Liver (tissue), 9 donors: ENCODE results near the gene LRRTM4. TPM values are rescaled to one million over a fixed set of nuclear protein-coding genes. Genes with fewer than 3 reads are reported as not detected.

ENCODE experiments used
- DNase-seq: peaks from one replicate; pipeline ENCODE4 v3.0.0-alpha.2; 2017; ENCODE audit warnings: low spot score
- H3K27ac ChIP-seq, 2 donors: one replicate each; pipeline ENCODE4 v1.7.0; 2013; ENCODE audit warnings: inconsistent platforms in 2 of 2, low read length in 2 of 2, control low read depth in 1 of 2, low read depth in 1 of 2, mild to moderate bottlenecking in 1 of 2
- H3K27me3 ChIP-seq, 4 donors: one replicate each; pipeline versions ENCODE4 v1.6.1 to v1.7.0; 2013; ENCODE audit warnings: low read length in 3 of 4, inconsistent platforms in 1 of 4, mild to moderate bottlenecking in 1 of 4, moderate library complexity in 1 of 4; ENCODE audit not compliant: control insufficient read depth in 4 of 4, insufficient read depth in 4 of 4
- H3K36me3 ChIP-seq, 4 donors: one replicate each; pipeline versions ENCODE4 v1.6.1 to v1.7.0; 2013; ENCODE audit warnings: low read length in 3 of 4, mild to moderate bottlenecking in 3 of 4, low read depth in 1 of 4, moderate library complexity in 1 of 4; ENCODE audit not compliant: control insufficient read depth in 4 of 4, insufficient read depth in 3 of 4
- H3K4me1 ChIP-seq, 4 donors: one replicate each; pipeline versions ENCODE4 v1.6.1 to v1.7.0; 2013; ENCODE audit warnings: low read length in 3 of 4, mild to moderate bottlenecking in 3 of 4, moderate library complexity in 1 of 4; ENCODE audit not compliant: control insufficient read depth in 4 of 4, insufficient read depth in 4 of 4
- H3K4me3 ChIP-seq, 3 donors: one replicate each; pipeline versions ENCODE4 v1.6.1 to v1.7.0; 2013; ENCODE audit warnings: low read length in 3 of 3, control low read depth in 1 of 3, low read depth in 1 of 3, mild to moderate bottlenecking in 1 of 3
- H3K9ac ChIP-seq, 2 donors: one replicate each; pipeline ENCODE4 v1.7.0; 2013; ENCODE audit warnings: low read length in 2 of 2, mild to moderate bottlenecking in 2 of 2, moderate library complexity in 2 of 2, control low read depth in 1 of 2, low read depth in 1 of 2
- H3K9me3 ChIP-seq, 4 donors: one replicate each; pipeline versions ENCODE4 v1.6.1 to v1.7.0; 2013; ENCODE audit warnings: low read length in 3 of 4; ENCODE audit not compliant: control insufficient read depth in 4 of 4
- ATF3 ChIP-seq: IDR thresholded peaks from 2 replicates; pipeline ENCODE4 v1.6.1; 2016; ENCODE audit warnings: antibody characterized with exemption
- EGR1 ChIP-seq, 2 donors: IDR thresholded peaks; 2 replicates each; pipeline ENCODE4 v1.6.1; 2016 to 2018; ENCODE audit warnings: antibody characterized with exemption in 2 of 2, low read depth in 2 of 2
- FOXA1 ChIP-seq: IDR thresholded peaks from 2 replicates; pipeline ENCODE4 v1.6.1; 2016; ENCODE audit warnings: antibody characterized with exemption
- GABPA ChIP-seq, 2 donors: IDR thresholded peaks in 1 of 2; conservative IDR thresholded peaks in 1 of 2; 2 replicates each; pipeline ENCODE4 v1.6.1; 2016; ENCODE audit warnings: antibody characterized with exemption in 2 of 2, mild to moderate bottlenecking in 1 of 2, moderate library complexity in 1 of 2
- HNF4A ChIP-seq, 2 donors: conservative IDR thresholded peaks; 2 replicates each; pipeline ENCODE4 v1.6.1; 2016; ENCODE audit warnings: antibody characterized with exemption in 2 of 2, mild to moderate bottlenecking in 2 of 2
- HNF4G ChIP-seq: IDR thresholded peaks from 2 replicates; pipeline ENCODE4 v1.6.1; 2016; ENCODE audit warnings: antibody characterized with exemption
- JUND ChIP-seq, 2 donors: IDR thresholded peaks; 2 replicates each; pipeline ENCODE4 v1.6.1; 2016; ENCODE audit warnings: antibody characterized with exemption in 2 of 2
- MAX ChIP-seq: IDR thresholded peaks from 2 replicates; pipeline ENCODE4 v1.6.1; 2016; ENCODE audit warnings: antibody characterized with exemption
- RAD21 ChIP-seq, 2 donors: IDR thresholded peaks; 2 replicates each; pipeline ENCODE4 v1.6.1; 2016; ENCODE audit warnings: antibody characterized with exemption in 2 of 2, mild to moderate bottlenecking in 2 of 2
- TAF1 ChIP-seq: conservative IDR thresholded peaks from 2 replicates; pipeline ENCODE4 v1.6.1; 2016; ENCODE audit warnings: antibody characterized with exemption, mild to moderate bottlenecking
- ZBTB33 ChIP-seq: IDR thresholded peaks from 2 replicates; pipeline ENCODE4 v1.6.1; 2016; ENCODE audit warnings: antibody characterized with exemption
- WGBS: extraction: QIAGEN DNeasy Blood & Tissue Kit; methylation state at CpG from one replicate; pipeline ENCODE4 v1.1.7; 2013; 5-methylcytosine and 5-hydroxymethylcytosine counted together
- polyA plus RNA-seq, 2 donors: library from polyadenylated mRNA; stranded (reverse) in 1 of 2; unstranded in 1 of 2; fragments of 200-250 nt in 1 of 2; fragments of >200 nt in 1 of 2; fragmentation: Nextera tagmentation in 1 of 2; extraction: Ambion mirVana in 1 of 2; gene quantifications; one replicate each; pipeline versions ENCODE4 v1.2.1 to v1.2.3, GENCODE V29; 2013 to 2015
- total RNA-seq, 2 donors: library from RNA; depleted of rRNA; stranded (reverse); fragments of >200 nt; gene quantifications; one replicate each; pipeline ENCODE4 v1.2.3, GENCODE V29; 2014
- TF ChIP-seq, protein P1 (sequence below): fragments of 150-350 bp; IDR thresholded peaks from 2 replicates; pipeline ENCODE4 v1.5.1; 2017; ENCODE audit warnings: improper control_type of control experiment, low read depth, low read length; ENCODE audit not compliant: missing input control
- donor health status: healthy.
- donor health status: healthy.
- donor health status: healthy.
- donor health status: healthy.
- donor health status: healthy.

The LRRTM4 gene
- total and polyA plus RNA-seq, 4 donors: 0.06 to 0.09 (median 0.08) TPM; not detected in 1

- Histone ChIP-seq H3K9me3 (no peaks in the 10 kb centered on the region), H3K27me3 (no peaks in the 10 kb centered on the region), H3K4me3 (no peak overlapping the region), H3K36me3 (no peaks in the 10 kb centered on the region), H3K4me1 (no peaks in the 10 kb centered on the region), H3K9ac (no peak overlapping the region), H3K27ac (no peak overlapping the region)
- DNase-seq: no peak
- TF ChIP-seq HNF4A (conservative IDR thresholded peaks at IDR 0.05) (no peak), FOXA1 (no peak), ATF3 (no peak), TAF1 (no peak), JUND (IDR thresholded peaks at IDR 0.05) (no peak), MAX (no peak), GABPA (IDR thresholded peaks at IDR 0.05 in 1 of 2, conservative IDR thresholded peaks at IDR 0.05 in 1 of 2) (no peak)
- TF ChIP-seq, protein P1, sequence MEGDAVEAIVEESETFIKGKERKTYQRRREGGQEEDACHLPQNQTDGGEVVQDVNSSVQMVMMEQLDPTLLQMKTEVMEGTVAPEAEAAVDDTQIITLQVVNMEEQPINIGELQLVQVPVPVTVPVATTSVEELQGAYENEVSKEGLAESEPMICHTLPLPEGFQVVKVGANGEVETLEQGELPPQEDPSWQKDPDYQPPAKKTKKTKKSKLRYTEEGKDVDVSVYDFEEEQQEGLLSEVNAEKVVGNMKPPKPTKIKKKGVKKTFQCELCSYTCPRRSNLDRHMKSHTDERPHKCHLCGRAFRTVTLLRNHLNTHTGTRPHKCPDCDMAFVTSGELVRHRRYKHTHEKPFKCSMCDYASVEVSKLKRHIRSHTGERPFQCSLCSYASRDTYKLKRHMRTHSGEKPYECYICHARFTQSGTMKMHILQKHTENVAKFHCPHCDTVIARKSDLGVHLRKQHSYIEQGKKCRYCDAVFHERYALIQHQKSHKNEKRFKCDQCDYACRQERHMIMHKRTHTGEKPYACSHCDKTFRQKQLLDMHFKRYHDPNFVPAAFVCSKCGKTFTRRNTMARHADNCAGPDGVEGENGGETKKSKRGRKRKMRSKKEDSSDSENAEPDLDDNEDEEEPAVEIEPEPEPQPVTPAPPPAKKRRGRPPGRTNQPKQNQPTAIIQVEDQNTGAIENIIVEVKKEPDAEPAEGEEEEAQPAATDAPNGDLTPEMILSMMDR: no peak
- 46% methylated on average over 1 of the region's 1 CpG for WGBS
These were observed 651.6 kb downstream of the LRRTM4 start for GRCh38 chr2:76870581-76870980.

DNA sequence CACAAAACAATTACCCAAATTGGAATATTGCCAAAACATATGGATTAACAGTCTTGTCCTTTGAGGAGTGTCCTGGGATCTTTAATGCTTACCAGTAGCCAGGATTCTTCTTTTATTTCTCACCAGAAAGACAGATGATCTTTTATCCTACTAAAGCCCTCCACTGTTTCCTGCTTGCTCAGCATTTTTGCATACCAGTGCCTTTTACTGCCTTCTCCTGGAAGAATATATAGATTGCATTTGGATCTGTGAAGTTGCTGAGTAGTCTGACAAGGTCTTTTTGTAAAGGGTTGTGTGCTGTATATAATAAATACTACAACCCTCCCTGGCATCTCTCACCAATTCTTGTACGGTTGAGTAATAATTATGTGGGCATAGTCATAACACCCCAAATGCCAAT lies 652.2 kb downstream of the LRRTM4 start:
- H3K4me3 ChIP-seq: no peak overlapping the region
- DNase-seq: no peak
- H3K27me3 ChIP-seq: no peaks in the 10 kb centered on the region
- 87% methylated on average over 1 of the region's 1 CpG for WGBS
- H3K9ac ChIP-seq: no peak overlapping the region
- no peaks in the 10 kb centered on the region for H3K36me3 ChIP-seq
- H3K9me3 ChIP-seq: no peaks in the 10 kb centered on the region
- TF ChIP-seq JUND (IDR thresholded peaks at IDR 0.05) (no peak), ZBTB33 (no peak), EGR1 (IDR thresholded peaks at IDR 0.05; ENCODE audit: low read depth in 2 of 2) (no peak), MAX (no peak), FOXA1 (no peak), ATF3 (no peak), HNF4G (no peak)
- H3K27ac ChIP-seq: no peak overlapping the region
- no peaks in the 10 kb centered on the region for H3K4me1 ChIP-seq

GRCh38 chr2:76867854-76868253 lies 654.3 kb downstream of the LRRTM4 start:
- no peaks in the 10 kb centered on the region for H3K36me3 ChIP-seq
- H3K9me3 ChIP-seq: no peaks in the 10 kb centered on the region
- 36% methylated on average over 2 of the region's 2 CpGs for WGBS
- no peak overlapping the region for H3K9ac ChIP-seq
- H3K27ac ChIP-seq: no peak overlapping the region
- no peak overlapping the region for H3K4me3 ChIP-seq
- no peak for DNase-seq
- TF ChIP-seq RAD21 (IDR thresholded peaks at IDR 0.05): no peak
- no peaks in the 10 kb centered on the region for H3K4me1 ChIP-seq
- H3K27me3 ChIP-seq: no peaks in the 10 kb centered on the region
